GM21515 (cell line): ENCODE results near the gene TNPO3.
"Not testable (repeated sequence)": the region's sequence is repeated elsewhere in the genome, so short reads cannot be mapped to it uniquely, and the experiment has no call there.

ENCODE experiments used
- ATAC-seq: cut with Tn5 transposase; IDR thresholded peaks from one replicate; pipeline ENCODE4 v1.9.1; 2021; ENCODE audit not compliant: unreplicated experiment

The TNPO3 gene

DNA sequence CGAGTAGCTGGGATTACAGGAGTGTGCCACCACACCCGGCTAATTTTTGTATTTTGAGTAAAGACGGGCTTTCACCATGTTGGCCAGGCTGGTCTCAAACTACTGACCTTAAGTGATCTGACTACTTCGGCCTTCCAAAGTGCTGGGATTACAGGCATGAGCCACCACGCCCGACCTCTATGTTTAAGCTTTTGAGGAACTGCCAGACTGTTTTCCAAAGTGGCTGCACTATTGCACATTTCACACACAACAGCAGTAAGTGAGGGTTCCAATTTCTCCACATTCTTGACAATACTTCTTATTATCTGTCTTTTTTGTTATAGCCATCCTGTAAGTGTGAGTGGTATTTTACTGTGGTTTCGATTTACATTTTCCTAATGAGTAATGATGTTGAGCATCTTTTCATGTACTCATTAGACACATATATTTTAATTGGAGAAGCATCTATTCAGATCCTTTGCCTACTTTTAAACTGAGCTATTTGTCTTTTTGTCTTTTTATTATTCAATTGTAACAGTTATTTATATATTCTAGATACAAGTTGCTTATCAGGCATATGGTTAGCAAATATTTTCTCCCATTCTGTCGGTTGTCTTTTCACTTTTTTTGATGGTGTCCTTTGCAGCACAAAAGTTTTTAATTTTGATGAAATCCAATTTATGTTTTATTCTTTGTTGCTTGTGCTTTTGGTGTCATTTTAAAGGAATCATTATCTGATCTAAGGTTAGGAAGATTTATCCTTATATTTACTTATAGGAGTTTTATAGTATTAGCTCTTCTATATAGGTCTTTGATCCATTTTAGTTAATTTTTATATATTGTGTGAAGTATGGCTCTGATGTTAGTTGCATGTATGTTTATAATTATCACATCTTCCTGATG lies 130.0 kb downstream of the TNPO3 start:
- ATAC-seq = no peak

- no peak for ATAC-seq
Observed at GRCh38 chr7:128923411-128923800, 131.5 kb downstream of the TNPO3 start.

DNA sequence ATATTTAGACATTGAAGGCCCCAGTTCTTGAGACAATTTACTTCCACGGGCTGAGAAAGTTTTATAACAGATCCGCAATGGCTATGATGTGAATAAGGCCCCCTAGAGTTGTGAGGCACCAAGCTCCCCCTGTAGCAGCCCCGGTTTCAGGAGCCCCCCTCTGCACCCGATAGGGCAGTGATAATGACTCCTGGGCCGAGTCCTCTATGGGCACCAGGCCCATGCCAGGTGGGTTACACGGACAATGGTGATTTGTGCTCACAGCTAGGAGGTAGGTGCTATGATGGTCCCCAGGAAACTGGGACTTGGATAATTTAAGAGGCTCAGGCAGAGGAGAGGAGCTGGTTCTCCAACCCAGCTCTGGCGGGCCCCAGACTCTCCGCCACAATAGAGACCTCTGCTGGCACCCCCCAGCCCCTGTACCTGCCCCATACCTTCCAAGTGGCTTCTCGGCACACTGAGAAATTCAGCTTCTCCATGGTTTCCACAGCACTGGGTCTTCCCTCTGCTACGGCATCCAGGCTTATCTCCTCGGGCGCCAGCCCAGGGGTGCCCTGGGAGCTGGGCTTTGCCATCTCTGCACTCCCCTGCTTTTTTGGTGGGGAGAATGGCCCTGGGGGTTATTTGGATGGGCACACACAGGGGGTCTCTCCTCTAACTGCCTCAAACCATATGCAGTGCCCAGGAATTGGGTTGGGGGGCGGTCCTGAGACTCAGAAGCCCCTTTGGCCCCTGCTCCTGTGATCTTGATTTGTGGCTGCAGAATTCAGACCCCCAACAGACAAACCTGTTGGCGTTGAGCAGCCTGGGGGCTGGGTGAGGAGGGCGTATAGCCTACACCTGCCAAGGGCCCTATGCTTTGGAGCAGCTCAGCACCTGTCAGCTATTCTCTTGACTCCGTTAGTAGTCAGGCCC lies 132.2 kb downstream of the TNPO3 start:
- ATAC-seq = no peak

DNA sequence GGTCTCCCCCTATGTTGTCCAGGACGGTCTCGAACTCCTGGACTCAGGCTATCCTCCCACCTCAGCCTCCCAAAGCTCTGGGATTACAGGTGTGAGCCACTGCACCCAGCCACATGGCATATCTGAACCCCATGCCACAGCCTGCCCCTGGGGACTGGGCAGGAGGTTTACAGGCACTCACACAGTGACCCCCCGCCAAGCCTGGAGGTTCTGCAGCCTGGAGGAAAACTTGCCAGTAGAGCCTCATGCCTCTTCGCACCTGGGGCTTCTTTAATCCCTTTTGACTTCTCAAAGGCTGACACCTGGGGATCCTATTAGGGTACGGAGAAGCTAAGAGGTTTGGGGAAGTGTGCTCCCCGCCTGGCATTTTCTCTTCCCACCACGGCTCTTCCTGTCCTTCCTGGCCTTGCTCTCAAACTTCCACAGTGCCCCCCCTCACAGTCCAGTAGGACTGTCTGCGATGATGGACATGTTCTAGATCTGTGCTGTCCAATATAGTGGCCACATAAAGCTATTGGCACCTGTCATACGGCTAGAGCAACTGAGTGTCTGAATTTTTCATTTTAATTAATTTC lies 133.0 kb downstream of the TNPO3 start:
- no peak for ATAC-seq

DNA sequence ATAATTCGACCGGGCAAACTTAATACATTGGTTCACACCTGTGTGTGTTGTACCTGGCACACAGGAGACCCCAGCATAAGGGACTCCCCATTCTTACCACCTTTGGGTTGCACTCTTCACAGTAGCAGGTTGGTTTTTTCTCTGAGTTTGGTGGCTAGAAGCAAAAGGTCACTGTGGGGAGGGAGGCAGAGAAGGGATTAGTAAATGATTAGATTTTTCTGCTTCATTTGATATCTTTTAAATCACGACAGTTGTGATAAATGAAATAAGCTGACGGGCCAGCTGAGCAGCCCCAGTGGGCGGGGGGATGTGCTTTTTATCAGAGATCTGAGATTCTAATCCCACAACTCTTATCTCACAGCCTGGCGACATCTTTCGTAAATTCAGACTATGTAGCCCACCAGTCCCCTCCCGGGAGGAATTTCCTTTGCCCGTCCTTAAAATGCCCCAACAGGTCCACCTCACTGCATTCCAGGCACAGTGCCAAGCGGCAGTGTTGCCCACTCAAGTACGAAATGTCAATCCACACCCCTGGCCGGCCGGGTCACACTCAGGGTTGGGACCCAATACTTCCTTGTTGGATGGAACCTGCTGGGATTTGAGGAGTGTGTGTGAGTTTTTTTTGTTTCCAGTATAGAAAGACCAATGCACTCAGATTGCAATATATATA lies 133.9 kb downstream of the TNPO3 start:
- no peak for ATAC-seq

DNA sequence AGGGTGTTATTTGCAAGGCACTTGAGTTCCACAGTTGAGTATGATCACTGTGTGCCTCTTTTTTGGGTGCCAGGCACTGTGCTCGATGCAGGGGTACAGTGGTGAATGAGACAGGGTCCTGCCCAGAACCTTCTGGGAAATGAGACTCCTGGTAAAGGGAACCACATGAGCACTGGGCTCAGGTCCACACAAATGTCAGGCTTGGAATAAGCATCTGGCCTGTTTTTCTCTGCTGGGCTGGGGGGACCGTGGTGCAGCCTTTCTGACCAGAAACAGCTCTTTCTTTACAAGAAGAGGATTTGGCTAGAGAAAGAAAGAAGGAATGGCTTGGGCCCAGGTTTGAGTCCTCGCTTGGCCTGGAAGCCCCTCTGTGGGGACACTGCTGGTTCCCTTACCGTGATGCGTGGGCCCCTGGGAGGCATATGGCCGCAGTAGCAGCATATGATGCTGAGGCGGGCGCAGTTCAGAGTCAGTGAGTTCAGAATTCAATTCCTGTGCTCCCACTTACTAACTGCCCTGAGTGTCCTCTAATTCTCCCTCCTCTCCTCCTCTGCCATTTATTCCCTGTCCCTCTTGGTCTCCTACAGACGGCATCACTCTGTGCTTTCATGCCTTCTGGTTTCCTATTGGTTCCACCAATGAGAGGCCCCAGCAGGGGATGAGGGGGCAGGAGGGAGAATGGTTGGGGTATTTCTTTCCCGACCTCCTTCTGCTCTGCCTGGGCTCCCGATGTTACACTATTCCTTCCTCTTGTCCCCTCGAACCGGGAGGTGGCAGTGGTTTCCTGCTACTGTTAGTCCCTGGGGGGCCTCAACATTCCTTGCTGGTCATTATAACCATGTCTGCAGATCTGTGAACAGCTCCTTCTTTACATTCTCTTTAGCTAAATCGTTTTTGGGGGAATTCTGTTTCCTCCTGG lies 134.8 kb downstream of the TNPO3 start:
- ATAC-seq = no peak

GRCh38 chr7:128919241-128919640 lies 135.7 kb downstream of the TNPO3 start:
- no peak for ATAC-seq

DNA sequence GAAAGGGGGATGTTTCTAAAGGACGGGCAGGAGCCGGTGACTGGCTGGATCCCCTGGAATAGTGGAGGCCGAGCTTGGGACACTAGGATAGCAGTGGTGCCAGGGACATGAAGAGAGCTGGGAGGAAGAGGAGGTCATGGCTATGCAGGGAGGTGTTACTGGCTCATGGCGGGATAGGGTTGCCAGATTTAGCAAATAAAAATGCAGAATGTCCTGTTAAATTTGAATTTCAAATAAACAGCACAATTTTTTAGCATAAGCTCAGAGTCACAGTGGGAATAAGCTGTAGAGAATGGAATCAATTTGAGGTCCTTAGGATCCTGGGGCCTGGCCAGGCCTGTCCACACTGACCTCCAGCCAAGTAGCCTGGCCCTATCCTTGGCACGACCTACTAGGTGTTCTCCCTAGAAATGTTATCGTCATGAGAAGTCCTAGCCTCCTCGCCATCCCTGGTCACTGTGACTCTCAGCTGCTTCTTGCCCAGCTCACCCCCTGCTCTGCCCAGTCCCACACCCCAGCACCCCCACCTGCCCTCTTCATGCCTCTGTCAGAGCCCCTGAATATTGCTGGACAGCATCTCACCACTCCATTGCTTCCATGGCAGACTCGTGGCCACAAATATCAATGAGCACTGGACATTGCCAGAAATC lies 136.8 kb downstream of the TNPO3 start:
- no peak for ATAC-seq

DNA sequence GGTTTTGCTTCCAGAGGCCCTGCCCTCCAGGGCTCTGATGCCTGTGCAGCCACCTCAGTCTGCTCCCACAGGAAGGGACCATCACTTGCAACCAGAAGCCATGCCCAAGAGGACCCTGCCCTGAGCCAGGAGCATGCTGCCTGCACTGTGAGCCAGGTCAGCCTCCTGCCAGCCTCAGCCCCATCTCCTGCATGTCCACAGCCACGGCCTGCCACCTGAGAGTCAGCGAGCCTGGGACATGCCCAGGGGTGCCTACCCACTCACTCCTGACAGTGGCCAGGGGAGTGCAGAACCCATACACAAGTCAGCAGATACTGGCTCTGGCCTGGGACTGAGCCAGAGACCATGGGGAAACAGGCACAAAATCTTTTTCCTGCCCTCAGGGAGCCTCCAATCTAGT lies 137.8 kb downstream of the TNPO3 start:
- ATAC-seq = no peak

GRCh38 chr7:128916643-128916915 lies 138.3 kb downstream of the TNPO3 start:
- ATAC-seq = no peak

DNA sequence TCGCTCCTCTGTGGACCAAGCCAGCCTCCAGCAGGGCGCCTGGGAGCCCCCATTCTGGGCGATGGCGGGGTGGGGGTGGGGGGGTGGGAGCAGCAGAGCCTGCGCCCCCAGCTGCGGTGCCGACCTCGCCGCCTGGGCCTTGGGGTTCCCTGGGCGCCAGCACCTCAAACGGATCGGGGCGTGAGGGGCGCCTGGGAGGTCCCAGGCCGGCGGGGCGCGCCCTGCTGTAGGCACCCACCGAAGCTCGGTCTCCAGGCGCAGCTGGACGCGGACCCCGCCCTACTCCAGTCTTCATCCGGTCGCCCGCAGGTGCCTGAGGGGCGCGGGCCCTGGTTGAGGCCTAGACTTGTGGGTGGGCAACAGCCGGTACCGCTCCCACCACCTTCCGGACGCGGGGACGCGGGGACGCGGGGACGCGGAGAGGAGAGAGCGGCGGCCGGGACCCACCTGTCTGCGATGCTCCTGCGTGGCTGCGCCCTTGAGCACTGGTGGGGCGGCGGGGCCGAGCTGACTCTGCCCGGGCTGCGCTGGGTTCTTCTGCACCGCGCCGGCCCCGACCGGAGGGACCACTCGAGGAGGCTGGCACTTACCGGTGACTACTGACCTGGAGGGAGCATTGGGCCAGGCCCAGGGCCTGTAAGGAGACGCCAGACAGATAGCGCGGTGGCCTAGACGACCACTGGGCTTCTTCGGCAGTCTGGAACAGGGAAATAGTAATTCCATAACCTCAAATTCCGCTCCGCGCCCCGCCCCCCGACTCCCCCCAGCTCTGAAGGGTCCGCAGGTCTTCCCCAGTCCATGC lies 138.9 kb downstream of the TNPO3 start:
- ATAC-seq = no peak

DNA sequence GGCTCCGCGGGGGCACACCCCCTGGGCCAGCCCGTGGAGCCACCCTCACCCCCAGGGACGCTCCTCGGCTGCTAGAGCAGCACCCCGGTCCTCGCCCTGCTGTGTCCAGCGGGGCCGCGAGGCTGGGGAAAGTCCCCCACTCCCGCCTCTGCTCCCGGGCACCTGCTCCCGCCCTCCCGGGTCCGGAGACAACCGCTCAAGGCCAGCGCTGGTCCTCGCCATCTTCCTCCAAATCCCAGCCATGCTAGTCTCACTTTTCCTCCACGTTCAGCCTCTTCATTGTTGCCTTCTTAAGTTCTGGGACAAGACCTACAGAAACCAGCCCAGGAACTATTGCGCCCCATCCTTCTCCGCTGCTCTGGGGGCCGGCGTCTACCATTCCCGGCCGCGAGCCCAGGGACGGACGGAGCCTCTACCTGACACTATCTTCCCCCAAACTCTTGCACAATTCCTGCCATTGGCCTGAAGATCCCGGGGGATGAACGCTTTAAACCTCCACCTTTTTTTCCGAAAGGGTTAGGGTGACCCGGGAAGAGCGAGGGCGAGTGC lies 139.6 kb downstream of the TNPO3 start:
- ATAC-seq = no peak

DNA sequence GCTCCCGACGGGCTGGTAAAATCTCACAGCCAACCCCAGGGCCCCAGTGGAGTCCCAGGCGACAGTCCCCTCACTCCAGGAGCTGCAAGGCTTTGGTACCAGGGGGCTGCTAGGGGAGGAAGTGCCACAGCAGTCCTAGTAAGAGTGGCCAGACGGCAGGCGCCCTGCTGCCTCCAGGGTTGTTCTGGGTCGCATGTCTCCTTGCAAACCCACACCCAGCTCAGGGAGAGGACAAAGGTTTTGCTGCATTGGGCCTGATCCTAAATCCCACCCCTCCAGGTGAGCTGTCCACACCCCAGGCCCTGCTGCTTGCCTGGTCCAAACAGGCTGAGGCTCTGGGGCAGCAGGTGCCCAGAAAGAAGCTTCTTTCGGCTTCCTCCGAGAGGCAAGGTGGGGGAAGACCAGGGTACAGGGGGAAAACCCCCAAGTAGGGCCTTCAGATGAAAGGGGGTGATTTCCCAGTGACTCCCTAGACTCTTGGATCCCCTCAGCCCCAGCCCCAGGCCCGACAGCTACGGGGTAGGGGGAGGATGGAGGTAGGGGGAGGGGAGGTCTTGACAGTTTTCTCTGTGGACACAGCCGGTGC lies 140.3 kb downstream of the TNPO3 start:
- ATAC-seq = no peak

- no peak for ATAC-seq
Observed at GRCh38 chr7:128913870-128914565, 140.9 kb downstream of the TNPO3 start.

DNA sequence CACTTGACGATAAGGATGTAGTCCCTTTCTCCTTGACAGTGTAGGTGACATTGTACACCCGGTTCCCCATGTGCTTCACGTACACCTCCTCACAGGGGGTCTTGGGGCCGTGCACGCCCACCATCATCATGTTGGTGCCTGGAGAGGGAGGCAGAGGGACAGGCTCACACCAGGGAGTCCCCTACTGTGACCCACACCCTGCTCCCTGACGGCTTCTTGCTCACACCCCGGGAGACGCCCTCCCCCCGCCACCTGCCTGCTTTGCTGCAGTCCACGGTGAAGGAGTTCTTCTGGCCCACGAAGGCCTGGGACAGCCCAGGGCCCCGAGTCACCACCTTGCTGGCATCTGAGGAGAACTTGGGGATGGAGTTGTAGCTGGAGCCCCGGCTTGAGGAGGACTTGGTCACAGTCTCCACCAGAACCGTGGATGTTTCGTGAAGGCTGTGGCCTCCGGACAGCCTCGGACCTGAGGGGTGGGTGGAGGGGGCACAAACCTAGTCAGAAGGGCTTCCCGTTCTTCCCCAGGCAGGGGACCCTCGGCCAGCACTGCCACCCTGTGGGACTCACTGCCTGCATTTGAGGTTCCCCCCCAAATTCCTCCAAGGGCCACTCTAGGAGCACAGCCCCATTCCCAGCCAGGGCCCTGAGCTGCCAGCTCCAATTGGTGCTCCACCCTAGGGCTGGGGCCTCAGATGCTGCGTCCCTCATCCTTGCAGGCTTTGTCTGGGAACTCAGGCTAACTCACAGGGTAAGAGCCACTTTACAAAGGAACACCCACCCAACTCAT lies 142.0 kb downstream of the TNPO3 start:
- not testable (repeated sequence) for ATAC-seq

DNA sequence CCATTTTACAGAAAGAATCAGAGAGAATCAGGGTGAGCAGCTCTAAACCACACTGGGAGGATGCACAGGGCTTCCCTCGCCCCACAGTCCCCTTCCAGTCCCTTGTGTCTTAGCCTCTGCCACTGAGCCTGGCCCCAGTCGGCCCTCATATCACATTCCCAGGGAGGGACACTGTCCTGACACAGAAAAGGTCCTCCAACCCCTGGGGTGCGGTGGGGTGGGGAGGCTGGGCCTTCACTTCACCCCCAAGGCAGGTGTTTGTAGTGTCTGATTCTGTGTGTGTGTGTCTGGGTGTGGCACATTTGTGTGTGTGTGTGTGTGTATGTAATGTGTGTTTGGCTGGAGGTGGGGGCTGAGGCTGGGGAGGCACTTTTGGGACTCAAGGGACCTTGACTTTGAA lies 142.6 kb downstream of the TNPO3 start:
- ATAC-seq = no peak
